Measurements from ENCODE around the gene HMHB1.

GRCh38 chr5:143826951-143827444 is 15.0 kb downstream of the HMHB1 start:
- TF ChIP-seq POLR2AphosphoS5 (IDR thresholded peaks at IDR 0.05; ENCODE audit: low read depth, low read length) (no peak), POLR2A (IDR thresholded peaks at IDR 0.05; ENCODE audit: low read depth, low read length) (no peak)

Data from GM12892 (cell line).